Measurements from ENCODE around the gene MKLN1. TPM values are rescaled to one million over a fixed set of nuclear protein-coding genes. Genes with fewer than 3 reads are reported as not detected.

MKLN1 gene
- total and polyA plus RNA-seq, 10 of the 15 experiments (the other 5 are each of a cell fraction or from before 2014, with no cell fraction given): 13.6 to 55.8 (median 29.3) TPM

- H3K9ac ChIP-seq (ENCODE audit: control insufficient read depth, insufficient read depth, low read length): no peak overlapping the region
- SMC1A ChIA-PET (ENCODE audit: uncharacterized antibody, unreplicated experiment): interaction anchor here (1.6 to 1.7 kb wide), 2 partner anchors 14 to 41 kb away, joined by 5 to 6 read pairs; no protein-coding TSS in a partner anchor
- H4K20me1 ChIP-seq (ENCODE audit: control insufficient read depth, insufficient read depth): no peaks in the 10 kb centered on the region
- RAD21 ChIA-PET (ENCODE audit: unreplicated experiment): no interaction called here
- H2AFZ ChIP-seq (ENCODE audit: control insufficient read depth, low read depth, low read length): no peak overlapping the region
- H3K36me3 ChIP-seq (ENCODE audit: control insufficient read depth in 2 of 2, insufficient read depth in 2 of 2, low read length in 1 of 2): no peaks in the 10 kb centered on the region
- CTCF ChIA-PET: interaction anchor here (0.6 to 1.5 kb wide), 2 partner anchors 10 to 1390 kb away, joined by 3 read pairs; no protein-coding TSS in a partner anchor
- no TSS peak for BruUV-seq (replicated peaks)
- H3K27ac ChIP-seq (ENCODE audit: control insufficient read depth, insufficient read depth): no peak overlapping the region
- H3K4me1 ChIP-seq (ENCODE audit: control insufficient read depth, insufficient read depth, low read length): no peaks in the 10 kb centered on the region
- DNase-seq (ENCODE audit: low read depth, low spot score) (no peak), FAIRE-seq (no peak), ATAC-seq (no peak)
- POLR2A ChIA-PET: no interaction called here
- no peak overlapping the region for H3K4me2 ChIP-seq (ENCODE audit: control insufficient read depth, insufficient read depth)
- in situ Hi-C loops (cut with MboI) (no loop called here), intact Hi-C loops (cut with micrococcal nuclease; ENCODE audit: unreplicated experiment) (no loop called here)
- TF ChIP-seq SPI1 (IDR thresholded peaks at IDR 0.05; ENCODE audit: borderline replicate concordance, insufficient read depth, low read depth, low read length) (no peak), RFX5 (IDR thresholded peaks at IDR 0.05; ENCODE audit: low read depth, low read length) (no peak), ZBTB33 (IDR thresholded peaks at IDR 0.05) (no peak), CTCF (IDR thresholded peaks at IDR 0.05 in 2 of 3, conservative IDR thresholded peaks at IDR 0.05 in 1 of 3; ENCODE audit: control insufficient read depth in 2 of 3, extremely low read depth in 1 of 3, insufficient read depth in 1 of 3, low read depth in 3 of 3, low read length in 3 of 3) (no peak), HDAC2 (IDR thresholded peaks at IDR 0.05) (no peak), TBL1XR1 (IDR thresholded peaks at IDR 0.05; ENCODE audit: low read depth, low read length) (no peak), ZBED1 (IDR thresholded peaks at IDR 0.05; ENCODE audit: borderline replicate concordance) (no peak), SIX5 (IDR thresholded peaks at IDR 0.05; ENCODE audit: low read depth, low read length, severe bottlenecking) (no peak), MTA2 (IDR thresholded peaks at IDR 0.05; ENCODE audit: low read depth) (no peak), HCFC1 (IDR thresholded peaks at IDR 0.05; ENCODE audit: low read length) (no peak), RELB (IDR thresholded peaks at IDR 0.05; ENCODE audit: low read depth) (no peak), MEF2A (IDR thresholded peaks at IDR 0.05; ENCODE audit: insufficient read depth, low read depth, low read length) (no peak), KLF5 (IDR thresholded peaks at IDR 0.05; ENCODE audit: partially characterized antibody) (no peak), LARP7 (IDR thresholded peaks at IDR 0.05) (no peak), CBX3 (IDR thresholded peaks at IDR 0.05; ENCODE audit: borderline replicate concordance, low read depth) (no peak), PAX5 (IDR thresholded peaks at IDR 0.05; ENCODE audit: borderline replicate concordance, low read depth, low read length) (no peak), PBX3 (IDR thresholded peaks at IDR 0.05; ENCODE audit: insufficient replicate concordance, low read depth, low read length) (no peak)
- H3K4me3 ChIP-seq: no peak overlapping the region
- H3K79me2 ChIP-seq (ENCODE audit: control insufficient read depth, insufficient read depth, low read length): no peaks in the 10 kb centered on the region
- whole genome bisulfite sequencing (ENCODE audit: insufficient coverage, insufficient replicate concordance, low lambda C conversion rate, missing lambda C conversion rate): 0% methylated on average over 1 of the region's 1 CpG
- no peaks in the 10 kb centered on the region for H3K27me3 ChIP-seq (replicated peaks in 1 of 2; ENCODE audit: control insufficient read depth in 2 of 2, insufficient read depth in 2 of 2, low read length in 1 of 2)
- H3K9me3 ChIP-seq (replicated peaks; ENCODE audit: control insufficient read depth, insufficient read depth, low read length): no peaks in the 10 kb centered on the region
Measured at GRCh38 chr7:131279044-131279443, 48.6 kb upstream of the MKLN1 start.

Data from GM12878 (cell line).